PFSK-1 (cell line): Measurements from ENCODE around the gene IMPG1.

Source experiments
- FOXP2 ChIP-seq: optimal IDR thresholded peaks from 2 replicates; pipeline ENCODE3; 2011; ENCODE audit warnings: borderline replicate concordance, control low read depth, inconsistent platforms; ENCODE audit not compliant: insufficient read depth; ENCODE audit errors: extremely low read length, extremely low read depth
- POLR2AphosphoS5 ChIP-seq: IDR thresholded peaks from 2 replicates; pipeline ENCODE4 v1.6.1; 2012; ENCODE audit warnings: low read depth, mild to moderate bottlenecking, control low read depth, low read length, moderate library complexity
- SIN3A ChIP-seq: IDR thresholded peaks from 2 replicates; pipeline ENCODE4 v1.6.1; 2012; ENCODE audit warnings: mild to moderate bottlenecking, low read length, moderate library complexity, borderline replicate concordance; ENCODE audit not compliant: insufficient read depth
- TAF1 ChIP-seq: IDR thresholded peaks from 2 replicates; pipeline ENCODE4 v1.6.1; 2012; ENCODE audit warnings: low read length, control low read depth, borderline replicate concordance; ENCODE audit not compliant: insufficient read depth
- TF ChIP-seq, protein P1 (sequence below), 2 experiments: IDR thresholded peaks; 2 replicates each; pipeline versions ENCODE4 v1.6.1 to v1.8.0; 2011 to 2012; ENCODE audit warnings: low read depth in 2 of 2, low read length in 2 of 2, control low read depth in 1 of 2, inconsistent platforms in 1 of 2, mild to moderate bottlenecking in 1 of 2, moderate library complexity in 1 of 2; ENCODE audit not compliant: insufficient read depth in 1 of 2

IMPG1 gene

GRCh38 chr6:75937846-75938245, 134.6 kb downstream of the IMPG1 start:
- no peak for TF ChIP-seq POLR2AphosphoS5
- no peak for TF ChIP-seq TAF1
- TF ChIP-seq SIN3A, result no peak
- TF ChIP-seq, protein P1, sequence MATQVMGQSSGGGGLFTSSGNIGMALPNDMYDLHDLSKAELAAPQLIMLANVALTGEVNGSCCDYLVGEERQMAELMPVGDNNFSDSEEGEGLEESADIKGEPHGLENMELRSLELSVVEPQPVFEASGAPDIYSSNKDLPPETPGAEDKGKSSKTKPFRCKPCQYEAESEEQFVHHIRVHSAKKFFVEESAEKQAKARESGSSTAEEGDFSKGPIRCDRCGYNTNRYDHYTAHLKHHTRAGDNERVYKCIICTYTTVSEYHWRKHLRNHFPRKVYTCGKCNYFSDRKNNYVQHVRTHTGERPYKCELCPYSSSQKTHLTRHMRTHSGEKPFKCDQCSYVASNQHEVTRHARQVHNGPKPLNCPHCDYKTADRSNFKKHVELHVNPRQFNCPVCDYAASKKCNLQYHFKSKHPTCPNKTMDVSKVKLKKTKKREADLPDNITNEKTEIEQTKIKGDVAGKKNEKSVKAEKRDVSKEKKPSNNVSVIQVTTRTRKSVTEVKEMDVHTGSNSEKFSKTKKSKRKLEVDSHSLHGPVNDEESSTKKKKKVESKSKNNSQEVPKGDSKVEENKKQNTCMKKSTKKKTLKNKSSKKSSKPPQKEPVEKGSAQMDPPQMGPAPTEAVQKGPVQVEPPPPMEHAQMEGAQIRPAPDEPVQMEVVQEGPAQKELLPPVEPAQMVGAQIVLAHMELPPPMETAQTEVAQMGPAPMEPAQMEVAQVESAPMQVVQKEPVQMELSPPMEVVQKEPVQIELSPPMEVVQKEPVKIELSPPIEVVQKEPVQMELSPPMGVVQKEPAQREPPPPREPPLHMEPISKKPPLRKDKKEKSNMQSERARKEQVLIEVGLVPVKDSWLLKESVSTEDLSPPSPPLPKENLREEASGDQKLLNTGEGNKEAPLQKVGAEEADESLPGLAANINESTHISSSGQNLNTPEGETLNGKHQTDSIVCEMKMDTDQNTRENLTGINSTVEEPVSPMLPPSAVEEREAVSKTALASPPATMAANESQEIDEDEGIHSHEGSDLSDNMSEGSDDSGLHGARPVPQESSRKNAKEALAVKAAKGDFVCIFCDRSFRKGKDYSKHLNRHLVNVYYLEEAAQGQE (IDR thresholded peaks at IDR 0.05; ENCODE audit: insufficient read depth in 1 of 2, low read depth in 2 of 2, low read length in 2 of 2), result no peak
- no peak for TF ChIP-seq FOXP2

GRCh38 chr6:75936682-75937081, 135.8 kb downstream of the IMPG1 start:
- TF ChIP-seq, protein P1 (IDR thresholded peaks at IDR 0.05; ENCODE audit: insufficient read depth in 1 of 2, low read depth in 2 of 2, low read length in 2 of 2), result no peak
- TF ChIP-seq SIN3A (no peak), POLR2AphosphoS5 (no peak), TAF1 (no peak), FOXP2 (no peak)

DNA sequence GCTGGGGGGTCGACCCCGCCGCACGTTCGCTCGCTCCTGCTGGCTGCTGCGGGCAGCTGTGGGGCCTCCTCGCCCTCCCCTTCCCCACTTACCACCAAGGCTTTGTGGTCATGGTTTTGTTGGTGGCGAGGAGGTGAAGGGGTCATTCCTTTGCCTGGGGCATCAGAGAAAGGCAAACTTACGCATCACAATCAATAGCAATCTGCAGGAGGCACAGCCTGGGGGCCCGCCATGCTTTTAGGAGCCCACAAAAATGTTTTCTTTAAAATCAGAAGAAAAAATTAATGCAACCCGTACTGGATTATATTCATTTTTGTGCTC, 137.0 kb downstream of the IMPG1 start:
- TF ChIP-seq, protein P1 (IDR thresholded peaks at IDR 0.05; ENCODE audit: insufficient read depth in 1 of 2, low read depth in 2 of 2, low read length in 2 of 2), result no peak
- TF ChIP-seq SIN3A (no peak), FOXP2 (no peak), TAF1 (no peak), POLR2AphosphoS5 (no peak)

DNA sequence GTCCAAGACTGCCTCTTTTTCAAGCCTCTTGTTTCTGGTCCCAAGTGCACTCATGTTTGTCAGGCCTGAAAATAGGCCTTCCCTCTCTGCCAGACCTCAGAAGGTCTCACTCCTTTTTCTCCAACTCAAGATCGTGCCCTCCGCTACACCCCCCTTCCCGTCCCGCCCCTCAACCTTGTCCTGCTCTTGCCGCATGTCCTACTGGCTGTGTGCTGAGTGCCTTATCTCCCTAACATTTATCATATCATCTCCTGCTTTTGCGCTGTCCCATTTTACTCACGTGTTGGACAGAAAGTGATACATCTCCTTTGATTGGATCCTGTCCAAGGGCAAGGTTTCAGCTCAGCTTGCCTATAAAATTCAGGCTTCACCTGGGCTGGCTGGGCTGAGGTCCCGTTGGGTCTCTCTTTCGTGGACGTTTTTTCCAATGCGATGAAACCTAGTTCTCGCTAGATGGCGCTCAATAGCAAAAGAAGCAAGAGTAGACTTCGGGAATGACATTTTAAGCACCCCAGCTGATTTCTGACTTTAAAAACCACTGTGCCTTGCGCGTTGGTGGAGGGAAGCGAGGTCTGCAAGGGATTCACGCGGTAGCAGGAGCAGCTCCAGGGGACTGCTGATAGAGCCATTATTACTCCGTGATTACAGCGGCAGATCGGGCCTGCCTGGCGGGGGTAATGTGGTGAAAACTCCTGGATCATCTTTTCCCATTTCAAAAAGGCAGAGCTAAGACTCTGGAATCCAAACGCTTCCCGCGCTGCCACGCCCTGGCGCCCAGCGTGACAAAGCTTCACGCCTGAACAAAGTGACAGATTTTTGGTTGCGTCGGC, 137.6 kb downstream of the IMPG1 start:
- TF ChIP-seq, protein P1 (IDR thresholded peaks at IDR 0.05; ENCODE audit: insufficient read depth in 1 of 2, low read depth in 2 of 2, low read length in 2 of 2), result no peak
- TF ChIP-seq FOXP2, result no peak

GRCh38 chr6:75933387-75933975, 139.0 kb downstream of the IMPG1 start:
- TF ChIP-seq, protein P1 (IDR thresholded peaks at IDR 0.05; ENCODE audit: insufficient read depth in 1 of 2, low read depth in 2 of 2, low read length in 2 of 2), result no peak
- TF ChIP-seq SIN3A (no peak), POLR2AphosphoS5 (no peak), FOXP2 (no peak), TAF1 (no peak)
